T47D (cell line): ENCODE measurements around the gene PRKAA1.
"Not testable (repeated sequence)": the region's sequence is repeated elsewhere in the genome, so short reads cannot be mapped to it uniquely, and the experiment has no call there.

ENCODE experiments used
- DNase-seq, 2 experiments: peaks; one replicate each; pipeline versions ENCODE4 v3.0.0 to v3.0.0-alpha.2; 2011 to 2012; ENCODE audit warnings: low read depth in 1 of 2, low spot score in 1 of 2
- JUND ChIP-seq: IDR thresholded peaks from 2 replicates; pipeline ENCODE4 v1.6.1; 2012; ENCODE audit warnings: low read depth
- in situ Hi-C: cut with HindIII; loops from 2 replicates; pipeline ENCODE4 v1.10.0; 2016; ENCODE audit warnings: low sequenced_read_pairs, low pct_unique_long_range_greater_than_20kb

PRKAA1 gene

DNA sequence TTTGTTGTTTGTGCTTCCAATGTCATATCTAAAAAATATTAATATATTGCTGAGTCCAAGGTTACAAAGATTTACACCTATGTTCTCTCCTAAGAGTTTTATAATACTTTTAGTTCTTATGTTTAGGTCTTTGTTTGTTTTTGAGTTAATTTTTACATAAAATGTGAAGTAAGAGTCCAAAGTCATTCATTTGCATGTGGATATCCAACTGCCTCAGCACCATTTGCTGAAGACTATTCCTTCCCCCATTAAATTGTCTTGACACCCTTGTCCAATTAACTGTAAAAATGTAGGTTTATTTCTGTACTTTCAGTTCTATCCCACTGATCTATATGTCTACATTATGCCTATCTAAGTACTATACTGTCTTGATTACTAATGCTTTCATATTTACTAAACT is 78.1 kb downstream of the PRKAA1 start:
- in situ Hi-C loops, result no loop called here
- no peak for DNase-seq
- TF ChIP-seq JUND, result no peak

DNA sequence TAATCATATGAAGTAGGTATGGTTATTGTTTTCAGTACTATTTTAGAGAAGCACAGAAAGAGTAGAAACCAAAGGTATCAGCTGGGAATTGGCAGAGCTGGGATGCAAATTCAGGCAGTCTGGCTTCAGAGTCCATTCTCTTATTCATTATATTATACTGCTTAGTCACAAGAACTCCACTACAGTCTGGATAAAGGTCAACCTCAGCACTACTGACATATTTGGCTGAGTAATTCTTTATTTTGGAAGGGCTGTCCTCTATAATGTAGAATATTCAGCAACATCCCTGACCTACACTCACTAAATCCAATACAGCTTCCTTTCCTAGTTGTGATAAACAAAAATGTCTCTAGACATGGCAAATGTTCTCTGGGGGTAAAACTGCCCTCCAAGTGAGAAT is 80.9 kb downstream of the PRKAA1 start:
- DNase-seq, result no peak
- TF ChIP-seq JUND, result no peak
- in situ Hi-C loops, result no loop called here

GRCh38 chr5:40716590-40716989 is 81.6 kb downstream of the PRKAA1 start:
- in situ Hi-C loops, result no loop called here
- no peak for DNase-seq
- TF ChIP-seq JUND, result no peak

GRCh38 chr5:40716000-40716399 is 82.2 kb downstream of the PRKAA1 start:
- in situ Hi-C loops, result no loop called here
- peak; percentile 30 to 42 for DNase-seq
- TF ChIP-seq JUND, result no peak

GRCh38 chr5:40714001-40714400 is 84.2 kb downstream of the PRKAA1 start:
- in situ Hi-C loops, result no loop called here
- TF ChIP-seq JUND, result no peak
- DNase-seq, result no peak

GRCh38 chr5:40710575-40710974 is 87.6 kb downstream of the PRKAA1 start:
- DNase-seq, in situ Hi-C loops: not testable (repeated sequence)
